Mesenteric fat pad (tissue), 1 donor: ENCODE data around the gene ANXA1. TPM values are rescaled to one million over a fixed set of nuclear protein-coding genes. Genes with fewer than 3 reads are reported as not detected.

Experiments
- DNase-seq: peaks from one replicate; pipeline ENCODE4 v3.0.0-alpha.2; 2020; ENCODE audit warnings: low spot score
- total RNA-seq: library from RNA; stranded (reverse); fragmentation: NEBNext Ultra II Directional; extraction: Animal tissue kit (Norgen Biotek cat#: 25700); gene quantifications from one replicate; pipeline ENCODE4 v1.2.1, GENCODE V29; 2021
- donor health status: DM: yes; HTN: yes; CAD: no.

ANXA1 gene
- total RNA-seq, 1 donor from 2014 or later = 1,420 TPM

DNA sequence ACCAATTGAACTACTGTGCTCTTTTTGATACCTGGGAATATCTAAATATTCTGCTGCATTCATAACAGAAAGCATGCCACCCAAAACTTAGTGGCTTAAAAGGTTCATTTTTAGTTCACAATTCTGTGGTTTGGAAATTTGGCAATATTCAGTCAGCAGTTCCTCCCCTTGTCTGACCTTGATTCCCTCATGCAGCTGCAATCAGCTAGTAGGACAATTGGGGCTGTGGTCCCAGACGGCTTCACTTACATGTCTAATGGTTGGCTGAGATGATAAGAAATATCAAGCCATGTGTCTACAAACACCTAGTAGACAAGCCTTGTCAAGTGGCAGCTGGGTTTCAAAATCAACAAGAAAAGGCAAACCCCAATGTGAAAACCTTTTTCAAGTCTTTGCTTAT lies 51.3 kb downstream of the ANXA1 start:
- no peak for DNase-seq

DNA sequence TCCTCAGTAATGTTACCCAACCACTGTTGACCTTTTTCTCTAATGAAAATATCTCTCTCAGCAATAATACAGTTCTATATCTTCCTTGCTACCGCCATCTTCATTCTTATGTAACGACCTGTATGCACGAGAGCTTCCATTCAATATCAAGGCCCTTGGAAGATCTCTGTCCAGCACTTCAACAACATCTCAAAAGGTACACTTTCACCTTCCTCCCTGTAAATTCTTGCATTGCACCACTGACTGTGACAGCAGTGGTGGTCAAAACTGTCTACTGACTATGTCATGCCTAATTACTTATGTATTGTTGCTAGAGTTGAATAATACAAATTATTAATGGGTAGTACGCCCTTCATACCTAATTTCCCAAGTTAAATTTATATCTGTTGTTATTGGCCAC lies 53.3 kb downstream of the ANXA1 start:
- no peak for DNase-seq

DNA sequence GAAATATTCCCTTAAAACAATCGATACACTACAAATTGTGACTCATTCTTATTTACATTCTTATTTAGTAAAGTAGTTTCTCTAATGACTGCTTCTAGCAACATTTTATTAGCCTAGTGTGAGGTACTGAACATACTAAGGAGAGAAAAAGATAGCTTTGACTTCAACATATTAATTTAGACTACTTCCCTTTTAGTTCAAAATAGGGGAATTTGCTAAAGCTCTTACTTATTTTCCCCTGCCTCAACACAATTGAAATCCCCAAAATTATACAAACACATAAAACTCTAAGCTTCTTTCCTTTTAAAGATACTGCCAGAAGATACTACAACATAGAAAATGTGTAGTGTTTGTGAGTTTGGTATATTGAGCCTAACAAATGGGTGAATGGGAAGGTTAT lies 55.2 kb downstream of the ANXA1 start:
- no peak for DNase-seq

DNA sequence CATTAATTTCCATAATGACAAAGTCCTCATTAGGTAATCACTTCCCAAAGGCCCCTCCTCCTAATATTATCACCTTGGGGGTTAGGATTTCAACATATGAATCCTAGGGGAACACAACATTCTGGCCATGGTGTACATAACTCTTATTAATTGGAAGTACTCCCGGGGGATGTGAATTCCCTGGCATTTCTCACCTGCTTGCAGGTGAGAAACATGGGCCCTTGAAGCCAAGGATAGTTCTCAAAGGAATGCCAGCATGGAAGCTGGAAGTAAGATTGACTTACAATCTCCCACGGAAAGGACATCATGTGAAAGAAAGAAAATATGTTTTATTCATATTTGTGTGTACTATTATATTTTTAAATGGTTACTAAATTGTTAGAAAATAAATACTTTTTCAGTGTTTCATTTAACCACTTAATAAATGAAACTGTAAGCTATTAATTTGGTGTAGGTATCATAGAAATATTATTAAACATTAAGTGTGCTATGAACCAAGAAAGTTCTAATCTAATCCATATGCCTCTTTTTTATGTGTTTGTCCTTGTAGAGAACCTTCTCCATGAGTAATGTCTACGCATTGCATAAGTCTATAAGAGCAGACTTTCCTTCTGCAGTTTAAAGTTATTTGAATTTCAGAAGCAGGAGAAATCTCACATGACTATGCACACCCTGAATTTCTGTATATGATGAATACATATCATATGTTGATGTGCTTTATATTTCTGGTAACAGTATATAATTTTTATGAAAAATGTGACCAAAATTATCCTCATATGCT lies 59.4 kb downstream of the ANXA1 start:
- no peak for DNase-seq

DNA sequence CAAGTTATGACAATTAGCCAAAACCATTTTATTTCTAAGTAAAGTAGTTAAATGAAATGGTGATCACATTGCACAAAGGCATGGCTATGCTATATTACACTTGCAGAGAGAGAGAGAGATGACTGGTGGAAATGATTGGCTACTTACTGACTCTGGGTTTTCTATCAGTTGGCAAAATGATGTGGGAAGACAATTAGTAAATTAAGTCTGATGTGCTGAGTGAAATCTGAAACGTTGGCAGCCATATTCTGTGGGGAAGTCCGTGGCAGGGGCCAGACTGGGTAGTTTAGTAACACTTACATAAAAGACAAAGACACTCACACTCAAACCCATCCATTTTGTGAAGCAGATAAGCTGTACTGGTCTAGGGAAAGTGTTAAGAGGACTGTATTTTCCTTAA lies 61.6 kb downstream of the ANXA1 start:
- DNase-seq = no peak

DNA sequence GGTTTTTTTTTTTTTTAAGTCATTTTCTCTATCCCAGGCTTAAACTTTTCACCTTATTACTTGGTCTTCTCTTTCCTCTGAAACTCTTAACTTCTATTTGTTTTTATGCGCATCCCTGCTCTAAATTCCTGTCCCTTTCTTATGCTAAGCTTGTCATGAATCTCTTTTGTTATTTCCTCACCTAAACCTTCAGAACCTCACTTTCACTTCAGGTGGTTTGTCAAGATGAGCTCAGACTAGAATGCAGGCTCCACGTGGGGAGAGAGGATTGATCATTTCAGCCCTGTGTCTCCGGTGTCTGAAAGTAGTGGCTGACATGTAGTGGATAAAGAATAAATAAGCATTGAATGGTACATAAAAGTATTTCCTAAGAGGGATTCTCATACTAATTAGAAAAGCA lies 63.6 kb downstream of the ANXA1 start:
- no peak for DNase-seq

DNA sequence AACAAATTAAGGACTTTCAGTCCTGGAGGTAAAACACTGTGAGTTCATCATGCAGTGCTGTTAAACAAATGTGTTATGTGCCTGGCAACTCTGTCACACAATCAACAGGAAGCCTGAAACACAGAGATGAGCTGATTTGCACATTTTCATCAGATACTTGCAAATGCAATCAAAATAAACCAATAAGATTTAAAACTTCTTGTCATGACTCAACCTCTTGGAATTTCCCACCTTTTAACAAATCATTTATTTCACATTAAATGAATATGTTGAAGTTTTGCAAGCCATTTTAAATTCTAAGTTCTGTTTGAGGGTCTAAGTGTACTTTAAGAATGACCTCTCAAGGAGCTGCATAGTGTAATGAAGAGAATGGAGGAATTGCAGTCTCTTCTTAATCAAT lies 64.4 kb downstream of the ANXA1 start:
- no peak for DNase-seq

Other genes starting within 250 kb of the ANXA1 start
- gene ALDH1A1, start 198.8 kb upstream of the ANXA1 start, total RNA-seq = 136 TPM